NOMO-1 treated with dmso at 0.1 percent for 144 hours (cell line): ENCODE measurements around the gene UBE2E2.
A peak's percentile ranks its signal among the peaks of the same experiment; 100 is the strongest.
"Not testable (repeated sequence)": the region's sequence is repeated elsewhere in the genome, so short reads cannot be mapped to it uniquely, and the experiment has no call there.

Experiments used
- DNase-seq: peaks from one replicate; lab custom pipeline; 2025; ENCODE audit not compliant: unreplicated experiment; lab: John Stamatoyannopoulos, UW

The UBE2E2 gene

GRCh38 chr3:23320586-23321570, 117.8 kb downstream of the UBE2E2 start:
- DNase-seq: no peak

DNA sequence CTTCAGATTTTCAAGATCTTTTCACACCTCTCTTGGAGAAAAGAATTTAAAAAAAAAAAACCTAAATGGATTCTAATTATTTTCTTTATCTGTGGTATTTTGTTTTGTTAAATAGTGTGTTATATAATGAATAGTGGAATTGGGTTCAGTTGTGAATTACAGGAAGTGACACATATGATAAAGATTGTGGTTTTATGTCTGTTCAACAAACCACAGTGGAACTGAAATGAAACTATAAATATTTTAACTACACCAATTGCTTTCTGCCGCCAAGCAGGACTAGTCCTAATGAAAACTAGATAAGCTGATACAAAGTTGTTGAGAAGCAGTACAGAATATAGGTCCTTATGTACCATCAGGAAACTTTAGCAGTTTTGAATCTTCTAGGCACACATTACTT, 121.6 kb downstream of the UBE2E2 start:
- DNase-seq: peak; percentile 9

DNA sequence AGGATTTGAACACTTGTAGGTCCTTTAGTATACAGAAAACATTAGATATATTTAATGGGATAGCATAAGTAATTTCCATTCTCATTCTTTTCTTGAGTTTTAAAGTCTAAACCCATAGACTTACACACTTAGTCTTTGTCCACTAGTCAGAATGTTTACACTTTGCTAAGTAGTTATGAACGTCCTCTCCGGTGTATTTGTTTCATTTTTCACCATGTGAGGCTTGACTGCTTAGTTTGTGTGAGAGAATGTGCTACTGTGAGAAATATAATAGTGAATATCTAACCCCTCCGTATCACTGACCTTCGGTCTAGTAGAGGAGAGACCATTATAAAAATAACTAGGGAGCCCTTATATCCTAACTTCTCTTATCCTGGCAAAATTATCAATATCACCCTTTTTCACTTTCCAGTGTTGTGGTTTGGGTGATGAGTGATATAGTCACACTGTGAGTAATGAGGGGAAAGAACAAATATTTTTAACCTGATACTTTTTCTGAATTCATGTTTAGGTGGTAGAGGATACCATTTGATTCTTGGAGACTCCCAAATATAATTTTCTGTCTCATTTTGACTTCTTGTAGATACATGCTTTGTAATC, 122.4 kb downstream of the UBE2E2 start:
- DNase-seq: no peak

DNA sequence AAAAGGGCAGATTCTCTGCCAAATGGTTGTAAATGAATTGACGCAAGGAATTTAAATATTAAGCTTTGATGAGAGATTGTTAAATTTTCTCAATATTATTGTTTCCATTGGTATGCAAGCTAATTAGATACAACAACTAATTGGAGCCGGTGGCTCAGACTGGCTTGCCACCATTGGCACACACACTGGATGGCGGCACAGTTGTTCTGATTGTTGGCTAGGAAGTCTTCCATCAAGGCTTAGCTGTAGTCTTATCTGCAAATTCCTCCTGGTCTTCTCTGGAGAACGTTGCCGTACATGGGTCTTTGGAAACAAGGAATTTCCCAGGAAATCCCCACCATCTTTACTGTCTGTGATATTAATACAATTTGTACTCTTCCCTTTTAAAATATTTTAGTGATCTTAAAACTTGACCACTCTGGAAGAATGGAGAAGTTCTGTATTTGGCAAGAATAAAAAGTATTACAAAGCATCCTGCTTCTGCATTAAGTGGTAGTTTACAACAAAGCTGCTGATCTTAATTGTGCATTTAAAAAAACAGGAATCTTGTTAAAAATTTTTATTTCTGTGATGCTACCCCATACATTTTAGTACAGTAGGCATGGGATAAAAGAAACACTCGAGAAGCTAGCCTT, 126.5 kb downstream of the UBE2E2 start:
- DNase-seq: peak; percentile 2

DNA sequence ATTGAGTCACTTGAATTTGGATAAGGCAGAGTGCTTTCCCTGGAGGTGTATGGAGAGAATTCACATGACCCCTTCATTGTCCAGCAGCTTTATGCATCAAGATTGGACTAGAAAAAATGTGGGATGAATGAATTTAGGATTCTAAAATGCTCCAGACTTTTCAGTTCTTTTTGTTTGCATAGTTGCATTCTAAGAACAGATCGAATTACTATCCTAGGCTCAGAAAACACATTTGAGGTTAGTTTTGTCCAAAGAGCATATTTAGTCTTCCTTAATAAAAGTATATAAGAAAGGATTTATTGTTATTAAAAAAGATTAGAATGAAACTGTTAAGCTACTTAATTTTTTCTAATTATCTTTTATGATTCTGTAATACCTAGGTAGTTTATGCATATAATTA, 127.4 kb downstream of the UBE2E2 start:
- DNase-seq: no peak

- DNase-seq: no peak
These were observed 128.2 kb downstream of the UBE2E2 start for GRCh38 chr3:23331141-23331935.

- no peak for DNase-seq
These were observed 130.5 kb downstream of the UBE2E2 start for GRCh38 chr3:23333633-23334032.

- DNase-seq: not testable (repeated sequence)
These were observed 133.7 kb downstream of the UBE2E2 start for GRCh38 chr3:23336853-23337252.

GRCh38 chr3:23341147-23341838, 138.2 kb downstream of the UBE2E2 start:
- DNase-seq: peak; percentile 20

- no peak for DNase-seq
These were observed 139.2 kb downstream of the UBE2E2 start for GRCh38 chr3:23342343-23342742.

- no peak for DNase-seq
These were observed 140.4 kb downstream of the UBE2E2 start for GRCh38 chr3:23343509-23343908.

- no peak for DNase-seq
These were observed 141.8 kb downstream of the UBE2E2 start for GRCh38 chr3:23344886-23345285.

- not testable (repeated sequence) for DNase-seq
These were observed 146.3 kb downstream of the UBE2E2 start for GRCh38 chr3:23349444-23349843.

DNA sequence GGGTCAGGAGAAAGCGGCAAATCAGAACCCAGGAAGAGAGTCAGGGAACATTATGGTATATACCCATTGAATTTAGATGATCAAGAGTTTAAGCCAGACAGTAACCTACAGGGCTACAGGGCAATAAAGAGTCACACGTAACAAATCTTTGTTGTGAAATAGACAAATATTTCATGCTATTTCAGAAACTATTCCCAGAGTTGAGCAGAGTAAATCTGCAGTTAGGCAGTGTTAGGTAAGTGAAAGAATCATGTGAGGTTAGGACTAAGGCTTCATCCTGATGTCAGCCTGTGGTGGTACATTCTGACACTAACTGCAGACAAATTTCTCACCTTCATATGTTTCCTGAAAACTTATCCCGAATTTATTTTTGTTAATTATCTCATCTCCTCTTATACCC, 153.0 kb downstream of the UBE2E2 start:
- no peak for DNase-seq

- DNase-seq: no peak
These were observed 153.8 kb downstream of the UBE2E2 start for GRCh38 chr3:23356923-23357322.

DNA sequence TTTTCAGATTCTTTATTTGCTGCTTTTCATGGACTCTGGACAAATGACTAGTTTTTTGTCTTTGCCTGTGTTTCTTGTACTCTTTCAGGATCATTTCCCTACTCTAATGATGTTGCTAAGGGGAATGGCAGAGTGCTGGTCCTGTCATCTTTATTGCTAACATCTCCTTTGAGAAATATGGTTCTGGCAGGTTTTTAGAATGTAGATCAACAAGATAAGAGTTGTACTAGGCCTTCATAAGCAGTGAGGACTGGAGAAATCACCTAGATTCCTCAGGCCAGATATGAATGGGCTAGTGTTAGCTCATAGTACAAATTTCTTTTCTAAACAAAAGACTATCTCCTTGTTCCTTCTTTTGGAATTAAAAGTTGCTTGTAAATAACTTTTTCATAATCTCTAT, 156.0 kb downstream of the UBE2E2 start:
- no peak for DNase-seq

DNA sequence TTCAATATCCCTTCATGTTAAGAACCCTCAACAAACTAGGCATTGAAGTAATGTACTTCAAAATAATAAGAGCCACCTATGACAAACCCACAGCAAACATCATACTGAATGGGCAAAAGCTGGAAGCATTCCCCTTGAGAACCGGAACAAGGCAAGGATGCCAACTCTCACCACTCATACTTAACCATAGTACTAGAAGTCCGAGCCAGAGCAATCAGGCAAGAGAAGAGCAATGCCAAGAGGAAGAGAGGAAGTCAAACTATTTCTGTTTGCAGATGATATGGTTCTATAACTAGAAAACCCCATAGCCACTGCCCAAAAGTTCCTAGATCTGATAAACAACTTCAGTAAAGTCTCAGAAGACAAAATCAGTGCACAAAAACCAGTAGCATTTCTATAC, 161.9 kb downstream of the UBE2E2 start:
- DNase-seq: no peak

DNA sequence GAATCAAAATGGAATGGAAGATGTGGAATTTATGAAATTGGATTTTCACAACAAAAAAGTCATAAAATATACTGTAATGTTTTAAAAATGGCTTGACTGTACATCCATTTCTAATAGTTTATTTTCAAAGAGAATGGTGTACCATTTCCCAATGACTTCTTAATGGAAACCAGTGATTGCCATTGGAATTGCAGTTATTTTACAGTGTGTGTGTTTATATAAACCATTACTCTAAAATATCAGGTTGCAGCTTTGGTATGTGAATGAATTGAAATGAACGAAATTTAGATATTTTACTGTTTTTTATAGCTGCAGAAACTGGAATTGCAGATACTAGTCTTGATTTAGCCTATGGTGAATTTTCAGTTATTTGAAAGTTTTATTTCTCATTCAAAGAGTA, 165.6 kb downstream of the UBE2E2 start:
- DNase-seq: no peak

DNA sequence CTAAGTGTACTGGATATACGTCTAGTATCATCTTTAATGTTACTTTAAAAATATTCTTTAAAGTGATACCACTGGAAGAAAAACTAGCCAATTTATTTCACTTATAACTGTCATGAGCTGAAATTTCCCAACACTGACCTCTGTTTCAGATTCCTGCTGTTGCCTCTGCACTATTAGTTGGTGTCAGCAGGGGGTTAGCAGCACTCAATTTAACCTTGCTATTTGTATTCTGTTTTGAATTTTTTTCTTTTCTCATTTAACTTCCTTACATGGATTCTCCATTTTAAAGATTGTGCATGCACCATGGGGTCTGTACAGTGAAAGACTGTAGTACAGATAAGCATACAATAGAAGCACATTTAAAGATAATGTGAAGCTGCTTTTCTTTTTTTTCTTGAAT, 169.2 kb downstream of the UBE2E2 start:
- DNase-seq: no peak

DNA sequence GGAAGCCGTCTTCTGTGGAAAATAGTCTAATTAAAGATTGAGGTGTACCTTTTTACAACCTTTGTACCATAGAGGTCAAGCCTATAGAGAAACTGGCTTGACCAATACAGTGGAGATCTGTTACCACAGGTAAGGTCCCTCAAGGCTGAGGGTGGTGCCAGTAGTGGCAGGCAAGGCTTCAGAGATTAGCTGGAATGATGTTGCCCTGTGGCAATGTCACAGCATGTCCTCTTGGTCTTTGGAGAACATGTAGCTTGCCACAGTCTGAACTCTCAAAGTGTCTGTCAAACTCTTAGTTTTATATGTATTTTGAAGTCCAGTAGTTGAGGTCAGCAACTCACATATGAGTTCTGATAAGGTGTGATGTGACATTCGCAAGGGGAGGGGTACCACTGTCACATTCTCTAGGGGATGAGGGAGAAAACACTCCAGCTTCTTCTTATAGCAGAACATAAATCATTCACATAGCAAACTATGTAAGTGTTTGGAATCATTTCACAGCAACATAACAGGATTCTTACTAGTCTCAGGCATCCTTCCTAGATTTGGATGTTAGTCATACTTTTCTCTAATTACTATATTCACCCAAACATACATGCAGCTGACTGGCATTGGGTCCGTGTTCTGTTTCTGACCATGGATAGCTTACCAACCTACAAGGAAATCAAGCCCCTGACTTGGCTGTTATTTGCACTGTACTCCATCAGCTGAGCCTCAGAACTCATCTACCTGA, 173.6 kb downstream of the UBE2E2 start:
- DNase-seq: no peak
